ENCODE measurements around the gene SDC1. TPM values are rescaled to one million over a fixed set of nuclear protein-coding genes. Genes with fewer than 3 reads are reported as not detected.
"Not testable (repeated sequence)": the region's sequence is repeated elsewhere in the genome, so short reads cannot be mapped to it uniquely, and the experiment has no call there.

The SDC1 gene
- polyA plus RNA-seq, 3 donors = not detected

DNA sequence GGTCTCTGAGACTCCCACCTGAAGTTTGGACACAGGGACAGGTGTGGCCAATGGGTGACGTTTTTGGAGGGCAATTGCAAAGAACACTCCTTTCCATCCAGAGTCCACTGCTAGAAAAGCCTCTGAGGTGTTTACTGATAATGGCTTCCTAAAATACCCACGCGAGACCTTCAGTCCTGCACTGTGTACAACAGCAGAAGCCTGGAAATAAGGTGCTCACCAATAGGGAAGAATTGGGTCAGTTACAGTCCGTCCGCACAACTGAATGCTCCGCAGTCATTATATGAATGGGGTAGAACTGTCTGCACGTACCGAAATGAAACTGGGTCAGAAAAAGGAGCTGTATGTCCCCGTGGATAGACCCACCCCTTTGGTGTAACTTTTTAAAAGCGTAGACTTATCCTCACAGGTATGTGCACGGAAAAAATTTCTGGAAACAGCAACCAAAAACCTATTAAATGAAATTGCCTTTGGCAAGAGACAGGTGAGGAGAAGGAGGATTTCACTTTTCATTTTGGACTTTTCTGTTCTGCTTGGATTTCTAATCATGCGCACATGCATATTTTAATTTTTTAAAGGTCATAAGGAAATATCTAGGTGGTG lies 29.4 kb downstream of the SDC1 start:
- H3K4me1 Mint-ChIP-seq = no peaks in the 10 kb centered on the region
- peaks cover 0 to 4% (median 1%) of the 10 kb centered on the region in 3 donors for H3K27me3 Mint-ChIP-seq (ENCODE audit: low read depth in 3 of 3)
- no peak overlapping the region for H3K9ac ChIP-seq (ENCODE audit: insufficient read depth, low read length, poor library complexity, severe bottlenecking)
- H3K36me3 Mint-ChIP-seq = no peaks in the 10 kb centered on the region
- H3K9me3 Mint-ChIP-seq = no peaks in the 10 kb centered on the region
- DNase-seq = no peak
- no peak overlapping the region for H3K4me2 ChIP-seq (replicated peaks; ENCODE audit: extremely low read depth, low read length, poor library complexity, severe bottlenecking)
- WGBS (ENCODE audit: insufficient coverage) = 92% methylated on average over 8 of the region's 12 CpGs
- H2AFZ ChIP-seq (ENCODE audit: insufficient read depth, low read depth, low read length, poor library complexity, severe bottlenecking) = no peak overlapping the region
- intact Hi-C loops (cut with micrococcal nuclease) = no loop called here
- H3K27me3 ChIP-seq (ENCODE audit: control insufficient read depth in 2 of 2, insufficient read depth in 2 of 2, low read length in 2 of 2) = no peaks in the 10 kb centered on the region
- H3K36me3 ChIP-seq (replicated peaks in 1 of 2; ENCODE audit: control insufficient read depth in 1 of 2, insufficient read depth in 2 of 2, low read length in 2 of 2) = no peaks in the 10 kb centered on the region
- H3K9me3 ChIP-seq (replicated peaks in 1 of 2; ENCODE audit: control insufficient read depth in 1 of 2, insufficient read depth in 1 of 2, low read length in 2 of 2) = no peaks in the 10 kb centered on the region
- no peak overlapping the region for H3K4me3 Mint-ChIP-seq
- no peaks in the 10 kb centered on the region for H4K20me1 ChIP-seq (ENCODE audit: insufficient read depth, low read length)
- no peak overlapping the region for H3K27ac ChIP-seq (ENCODE audit: low read depth in 1 of 2, low read length in 2 of 2)
- no peak overlapping the region for H3K27ac Mint-ChIP-seq
- no peaks in the 10 kb centered on the region for H3K4me1 ChIP-seq (ENCODE audit: control insufficient read depth in 1 of 2, insufficient read depth in 2 of 2, low read length in 2 of 2)
- TF ChIP-seq, protein P1, sequence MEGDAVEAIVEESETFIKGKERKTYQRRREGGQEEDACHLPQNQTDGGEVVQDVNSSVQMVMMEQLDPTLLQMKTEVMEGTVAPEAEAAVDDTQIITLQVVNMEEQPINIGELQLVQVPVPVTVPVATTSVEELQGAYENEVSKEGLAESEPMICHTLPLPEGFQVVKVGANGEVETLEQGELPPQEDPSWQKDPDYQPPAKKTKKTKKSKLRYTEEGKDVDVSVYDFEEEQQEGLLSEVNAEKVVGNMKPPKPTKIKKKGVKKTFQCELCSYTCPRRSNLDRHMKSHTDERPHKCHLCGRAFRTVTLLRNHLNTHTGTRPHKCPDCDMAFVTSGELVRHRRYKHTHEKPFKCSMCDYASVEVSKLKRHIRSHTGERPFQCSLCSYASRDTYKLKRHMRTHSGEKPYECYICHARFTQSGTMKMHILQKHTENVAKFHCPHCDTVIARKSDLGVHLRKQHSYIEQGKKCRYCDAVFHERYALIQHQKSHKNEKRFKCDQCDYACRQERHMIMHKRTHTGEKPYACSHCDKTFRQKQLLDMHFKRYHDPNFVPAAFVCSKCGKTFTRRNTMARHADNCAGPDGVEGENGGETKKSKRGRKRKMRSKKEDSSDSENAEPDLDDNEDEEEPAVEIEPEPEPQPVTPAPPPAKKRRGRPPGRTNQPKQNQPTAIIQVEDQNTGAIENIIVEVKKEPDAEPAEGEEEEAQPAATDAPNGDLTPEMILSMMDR (IDR thresholded peaks at IDR 0.05) = no peak
- no peaks in the 10 kb centered on the region for H3K79me2 ChIP-seq (ENCODE audit: insufficient read depth, low read length)
- no peak overlapping the region for H3K4me3 ChIP-seq (replicated peaks in 1 of 3; ENCODE audit: low read depth in 2 of 3, low read length in 3 of 3)

DNA sequence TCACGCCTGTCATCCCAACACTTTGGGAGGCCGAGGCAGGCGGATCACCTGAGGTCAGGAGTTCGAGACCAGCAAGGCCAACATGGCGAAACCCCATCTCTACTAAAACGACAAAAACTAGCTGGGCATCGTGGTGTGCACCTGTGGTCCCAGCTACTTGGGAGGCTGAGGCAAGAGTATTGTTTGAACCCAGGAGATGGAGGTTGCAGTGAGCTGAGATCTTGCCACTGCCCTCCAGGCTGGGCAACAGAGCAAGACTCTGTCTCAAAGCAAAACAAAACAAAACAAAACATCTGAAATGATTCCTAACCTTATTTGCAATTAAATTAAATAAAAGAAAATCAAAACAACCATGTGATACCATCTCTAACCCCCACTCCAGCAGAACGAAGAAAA lies 29.9 kb downstream of the SDC1 start:
- H3K27ac ChIP-seq (ENCODE audit: low read depth in 1 of 2, low read length in 2 of 2); H3K79me2 ChIP-seq (ENCODE audit: insufficient read depth, low read length); H3K36me3 Mint-ChIP-seq; H3K4me1 Mint-ChIP-seq; H3K4me1 ChIP-seq (ENCODE audit: control insufficient read depth in 1 of 2, insufficient read depth in 2 of 2, low read length in 2 of 2); intact Hi-C loops (cut with micrococcal nuclease); H3K4me2 ChIP-seq (replicated peaks; ENCODE audit: extremely low read depth, low read length, poor library complexity, severe bottlenecking); H3K27me3 Mint-ChIP-seq (ENCODE audit: low read depth in 3 of 3); H3K9me3 Mint-ChIP-seq; H3K4me3 ChIP-seq (replicated peaks in 1 of 3; ENCODE audit: low read depth in 2 of 3, low read length in 3 of 3); H3K36me3 ChIP-seq (replicated peaks in 1 of 2; ENCODE audit: control insufficient read depth in 1 of 2, insufficient read depth in 2 of 2, low read length in 2 of 2); H3K27me3 ChIP-seq (ENCODE audit: control insufficient read depth in 2 of 2, insufficient read depth in 2 of 2, low read length in 2 of 2); DNase-seq; H4K20me1 ChIP-seq (ENCODE audit: insufficient read depth, low read length); H3K4me3 Mint-ChIP-seq; H3K9ac ChIP-seq (ENCODE audit: insufficient read depth, low read length, poor library complexity, severe bottlenecking); H2AFZ ChIP-seq (ENCODE audit: insufficient read depth, low read depth, low read length, poor library complexity, severe bottlenecking); H3K9me3 ChIP-seq (replicated peaks in 1 of 2; ENCODE audit: control insufficient read depth in 1 of 2, insufficient read depth in 1 of 2, low read length in 2 of 2); H3K27ac Mint-ChIP-seq: not testable (repeated sequence)
- 91% methylated on average over 7 of the region's 8 CpGs for WGBS (ENCODE audit: insufficient coverage)

Measured in CD14-positive monocyte (primary cell).